ENCODE results near the gene LMNTD2. TPM values are rescaled to one million over a fixed set of nuclear protein-coding genes. Genes with fewer than 3 reads are reported as not detected.
"Not testable (repeated sequence)": the region's sequence is repeated elsewhere in the genome, so short reads cannot be mapped to it uniquely, and the experiment has no call there.

Gene LMNTD2
- total and polyA plus RNA-seq, 2 donors: 0.37 to 1.2 TPM

GRCh38 chr11:578276-579035 is 17.9 kb upstream of the LMNTD2 start:
- peaks cover 3% of the 10 kb centered on the region for H3K4me1 ChIP-seq (ENCODE audit: insufficient read depth)
- 73% methylated on average over 21 of the region's 21 CpGs for WGBS
- DNase-seq (ENCODE audit: extremely low spot score): no peak
- H3K27ac ChIP-seq (ENCODE audit: low read depth): no peak overlapping the region
- H3K4me3 ChIP-seq (ENCODE audit: low read depth, low read length): no peak overlapping the region
- peaks cover 2% of the 10 kb centered on the region for H3K36me3 ChIP-seq (ENCODE audit: insufficient read depth)

GRCh38 chr11:577611-577894 is 17.0 kb upstream of the LMNTD2 start:
- Histone ChIP-seq H3K4me3 (ENCODE audit: low read depth, low read length) (peak overlapping the region; percentile 99), H3K4me1 (ENCODE audit: insufficient read depth) (peaks cover 3% of the 10 kb centered on the region), H3K27ac (ENCODE audit: low read depth) (no peak overlapping the region), H3K36me3 (ENCODE audit: insufficient read depth) (peaks cover 2% of the 10 kb centered on the region)
- 62% methylated on average over 6 of the region's 6 CpGs for WGBS
- no peak for DNase-seq (ENCODE audit: extremely low spot score)

GRCh38 chr11:576811-577610 is 16.5 kb upstream of the LMNTD2 start:
- Histone ChIP-seq H3K4me1 (ENCODE audit: insufficient read depth) (peaks cover 3% of the 10 kb centered on the region), H3K27ac (ENCODE audit: low read depth) (no peak overlapping the region), H3K4me3 (ENCODE audit: low read depth, low read length) (peak overlapping the region; percentile 99), H3K36me3 (ENCODE audit: insufficient read depth) (peaks cover 2% of the 10 kb centered on the region)
- WGBS: 4% methylated on average over 41 of the region's 48 CpGs
- DNase-seq (ENCODE audit: extremely low spot score): no peak

GRCh38 chr11:575996-576768 is 15.6 kb upstream of the LMNTD2 start, which contains the start of gene PHRF1:
Gene PHRF1 (plus strand): TSS chr11:576470. CDS start chr11:581513, 5,043 bp downstream.
- Histone ChIP-seq H3K27ac (ENCODE audit: low read depth) (peak within 1 kb of the TSS; percentile 92), H3K4me1 (ENCODE audit: insufficient read depth) (peaks cover 3% of the 10 kb centered on the region), H3K4me3 (ENCODE audit: low read depth, low read length) (peak within 1 kb of the TSS; percentile 99), H3K36me3 (ENCODE audit: insufficient read depth) (peaks cover 2% of the 10 kb centered on the region)
- peak; percentile 88 for DNase-seq (ENCODE audit: extremely low spot score)
- WGBS: 1% methylated on average over 98 of the region's 99 CpGs

GRCh38 chr11:575313-575995 is 14.9 kb upstream of the LMNTD2 start:
- WGBS: under 1% methylated on average over 73 of the region's 81 CpGs
- DNase-seq (ENCODE audit: extremely low spot score): no peak
- H3K4me3 ChIP-seq (ENCODE audit: low read depth, low read length): peak overlapping the region; percentile 48
- no peak overlapping the region for H3K27ac ChIP-seq (ENCODE audit: low read depth)
- H3K36me3 ChIP-seq (ENCODE audit: insufficient read depth): no peaks in the 10 kb centered on the region
- H3K4me1 ChIP-seq (ENCODE audit: insufficient read depth): peaks cover 3% of the 10 kb centered on the region

- no peak for DNase-seq (ENCODE audit: extremely low spot score)
- Histone ChIP-seq H3K4me1 (ENCODE audit: insufficient read depth) (peaks cover 3% of the 10 kb centered on the region), H3K36me3 (ENCODE audit: insufficient read depth) (no peaks in the 10 kb centered on the region), H3K27ac (ENCODE audit: low read depth) (no peak overlapping the region), H3K4me3 (ENCODE audit: low read depth, low read length) (peak overlapping the region; percentile 48)
- WGBS: 28% methylated on average over 25 of the region's 25 CpGs
Measured at GRCh38 chr11:574632-575312, 14.2 kb upstream of the LMNTD2 start.

GRCh38 chr11:574031-574570 is 13.6 kb upstream of the LMNTD2 start:
- 64% methylated on average over 14 of the region's 14 CpGs for WGBS
- not testable (repeated sequence) for H3K27ac ChIP-seq (ENCODE audit: low read depth)
- DNase-seq (ENCODE audit: extremely low spot score): peak; percentile 28

GRCh38 chr11:573146-573759 is 12.7 kb upstream of the LMNTD2 start:
- H3K36me3 ChIP-seq (ENCODE audit: insufficient read depth): no peaks in the 10 kb centered on the region
- DNase-seq (ENCODE audit: extremely low spot score): no peak
- H3K27ac ChIP-seq (ENCODE audit: low read depth): no peak overlapping the region
- WGBS: 94% methylated on average over 16 of the region's 16 CpGs
- no peak overlapping the region for H3K4me3 ChIP-seq (ENCODE audit: low read depth, low read length)
- H3K4me1 ChIP-seq (ENCODE audit: insufficient read depth): peaks cover 3% of the 10 kb centered on the region

More at GRCh38 chr11:574031-574570, 13.6 kb upstream of the LMNTD2 start:
- H3K36me3 ChIP-seq (ENCODE audit: insufficient read depth); H3K4me3 ChIP-seq (ENCODE audit: low read depth, low read length); H3K4me1 ChIP-seq (ENCODE audit: insufficient read depth): not testable (repeated sequence)

- Histone ChIP-seq H3K4me1 (ENCODE audit: insufficient read depth) (peaks cover 2% of the 10 kb centered on the region), H3K4me3 (ENCODE audit: low read depth, low read length) (no peak overlapping the region), H3K27ac (ENCODE audit: low read depth) (no peak overlapping the region), H3K36me3 (ENCODE audit: insufficient read depth) (no peaks in the 10 kb centered on the region)
- no peak for DNase-seq (ENCODE audit: extremely low spot score)
- 72% methylated on average over 8 of the region's 8 CpGs for WGBS
Measured at GRCh38 chr11:571802-572185, 11.3 kb upstream of the LMNTD2 start.

GRCh38 chr11:569158-569885 is 8.8 kb upstream of the LMNTD2 start:
- 39% methylated on average over 36 of the region's 36 CpGs for whole genome bisulfite sequencing
- H3K4me3 ChIP-seq (ENCODE audit: low read depth, low read length): peak overlapping the region; percentile 66
- H3K4me1 ChIP-seq (ENCODE audit: insufficient read depth): peaks cover under 1% of the 10 kb centered on the region
- DNase-seq (ENCODE audit: extremely low spot score): no peak
- no peaks in the 10 kb centered on the region for H3K36me3 ChIP-seq (ENCODE audit: insufficient read depth)
- H3K27ac ChIP-seq (ENCODE audit: low read depth): peak overlapping the region; percentile 80

- Histone ChIP-seq H3K4me1 (ENCODE audit: insufficient read depth) (no peaks in the 10 kb centered on the region), H3K27ac (ENCODE audit: low read depth) (peak overlapping the region; percentile 80), H3K36me3 (ENCODE audit: insufficient read depth) (no peaks in the 10 kb centered on the region), H3K4me3 (ENCODE audit: low read depth, low read length) (peak overlapping the region; percentile 66)
- DNase-seq (ENCODE audit: extremely low spot score): peak; percentile 74
- 1% methylated on average over 123 of the region's 123 CpGs for WGBS
Measured at GRCh38 chr11:568306-569157, 8.0 kb upstream of the LMNTD2 start.
